Activated CD4-positive, alpha-beta T cell treated with anti-CD3 and anti-CD28 coated beads, Interleukin-2, amount 50 U/mL, for 4 hours (primary cell): ENCODE data around the gene WDR62.

ENCODE experiments used
- DNase-seq, 2 experiments: peaks; one replicate each; pipeline ENCODE4 v3.0.0-alpha.2; 2020

Gene WDR62

GRCh38 chr19:36142496-36142895, 87.8 kb downstream of the WDR62 start:
- no peak for DNase-seq

DNA sequence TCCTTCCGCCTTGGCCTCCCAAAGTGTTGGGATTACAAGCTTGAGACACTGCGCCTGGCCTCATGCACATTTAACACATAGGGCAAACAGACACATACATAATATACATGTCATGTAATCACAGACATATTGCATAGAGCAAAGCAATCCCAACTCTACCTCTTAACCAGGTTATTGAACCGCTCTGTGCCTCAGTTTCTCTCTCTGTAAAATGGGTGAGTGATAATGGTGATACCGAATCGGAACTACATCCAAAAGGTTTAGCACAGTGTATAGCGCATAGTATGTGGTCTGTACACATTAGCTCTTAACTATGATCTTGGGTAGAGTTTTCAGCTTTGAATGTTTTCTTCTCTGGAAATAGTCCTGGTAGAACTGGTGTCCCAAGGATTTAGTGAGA, 89.9 kb downstream of the WDR62 start:
- DNase-seq, result no peak

DNA sequence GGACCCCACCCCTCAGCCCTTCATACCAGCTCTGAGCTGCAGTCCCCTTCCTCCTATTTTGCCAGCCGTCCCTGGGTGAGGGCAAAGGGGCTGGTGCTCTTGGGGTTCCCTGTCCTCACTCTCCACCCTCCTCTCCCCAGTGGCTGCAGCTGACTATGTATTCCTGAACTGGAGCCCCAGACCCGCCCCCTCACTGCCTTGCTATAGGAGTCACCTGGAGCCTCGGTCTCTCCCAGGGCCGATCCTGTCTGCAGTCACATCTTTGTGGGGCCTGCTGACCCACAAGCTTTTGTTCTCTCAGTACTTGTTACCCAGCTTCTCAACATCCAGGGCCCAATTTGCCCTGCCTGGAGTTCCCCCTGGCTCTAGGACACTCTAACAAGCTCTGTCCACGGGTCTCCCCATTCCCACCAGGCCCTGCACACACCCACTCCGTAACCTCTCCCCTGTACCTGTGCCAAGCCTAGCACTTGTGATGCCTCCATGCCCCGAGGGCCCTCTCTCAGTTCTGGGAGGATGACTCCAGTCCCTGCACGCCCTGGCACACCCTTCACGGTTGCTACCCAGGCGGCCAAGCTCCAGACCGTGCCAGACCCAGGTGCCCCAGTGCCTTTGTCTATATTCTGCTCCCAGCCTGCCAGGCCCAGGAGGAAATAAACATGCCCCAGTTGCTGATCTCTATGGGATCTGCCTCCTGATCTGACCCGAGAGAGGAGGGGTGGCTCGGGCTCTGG, 95.1 kb downstream of the WDR62 start:
- DNase-seq, result no peak

GRCh38 chr19:36150586-36150985, 95.9 kb downstream of the WDR62 start:
- DNase-seq, result no peak

DNA sequence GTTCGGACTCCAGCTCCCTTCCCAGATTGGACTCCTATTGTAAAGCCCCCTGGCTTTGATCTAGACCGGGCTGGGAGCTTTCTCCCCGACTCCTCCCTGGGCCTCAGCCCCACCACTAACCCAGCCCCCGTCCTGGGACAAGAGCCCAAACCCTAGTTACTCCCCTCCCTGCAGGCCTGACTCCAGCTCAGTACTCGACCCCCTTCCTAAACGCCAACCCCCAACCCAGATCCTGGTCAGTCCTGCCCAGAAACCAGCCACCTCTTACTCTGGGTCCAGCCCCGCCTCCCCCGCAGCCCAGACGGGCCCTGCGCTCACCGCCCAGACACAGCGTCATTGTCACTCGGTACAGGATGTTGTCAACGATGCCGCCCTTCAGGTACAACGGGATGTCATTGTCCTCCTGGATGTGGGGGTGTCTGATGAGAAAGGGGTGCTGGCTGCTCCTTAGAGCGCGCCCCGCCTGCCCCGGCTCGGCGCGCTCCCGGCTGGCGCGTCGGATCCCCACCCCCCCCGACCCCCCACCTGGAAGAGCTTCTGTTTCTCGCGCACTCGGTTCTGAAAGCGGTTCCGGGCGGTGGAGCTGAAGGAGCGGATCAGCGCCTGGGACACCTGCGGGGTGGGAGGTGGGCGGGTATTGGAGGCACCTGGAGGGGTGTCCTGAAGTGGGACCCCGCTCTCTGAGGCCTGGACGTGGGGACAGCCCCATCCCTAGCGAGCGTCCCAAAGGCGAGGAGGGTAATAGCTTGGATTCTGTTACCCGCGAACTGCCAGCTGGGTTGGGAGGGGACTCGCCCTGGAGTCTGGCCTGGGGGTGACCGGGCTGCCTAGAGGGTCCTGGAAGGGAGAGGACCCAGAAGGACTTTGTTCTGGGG, 96.7 kb downstream of the WDR62 start:
- DNase-seq, result no peak

DNA sequence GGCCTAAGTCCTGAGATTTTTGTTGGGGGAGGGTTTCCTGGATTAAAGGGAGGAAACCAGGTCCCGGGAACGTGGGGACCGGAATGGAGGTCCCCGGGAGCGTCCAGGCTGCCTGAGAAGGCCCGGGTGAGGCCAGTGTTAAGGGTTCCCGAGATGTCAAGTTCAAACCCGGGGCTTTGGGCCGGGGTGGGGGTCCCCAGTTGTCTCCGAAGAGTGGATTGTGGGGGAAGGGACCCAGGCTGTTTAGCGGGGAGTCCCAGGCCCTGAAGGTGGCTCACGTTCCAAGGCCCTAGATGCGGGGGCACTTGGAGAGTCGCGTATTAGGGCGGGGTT, 97.3 kb downstream of the WDR62 start:
- no peak for DNase-seq

- DNase-seq, result no peak
Measured at GRCh38 chr19:36152352-36153091, 97.8 kb downstream of the WDR62 start, which contains the start of gene COX7A1. COX7A1 (minus strand) TSS chr19:36152447; CDS start chr19:36152407, 40 bp downstream.

DNA sequence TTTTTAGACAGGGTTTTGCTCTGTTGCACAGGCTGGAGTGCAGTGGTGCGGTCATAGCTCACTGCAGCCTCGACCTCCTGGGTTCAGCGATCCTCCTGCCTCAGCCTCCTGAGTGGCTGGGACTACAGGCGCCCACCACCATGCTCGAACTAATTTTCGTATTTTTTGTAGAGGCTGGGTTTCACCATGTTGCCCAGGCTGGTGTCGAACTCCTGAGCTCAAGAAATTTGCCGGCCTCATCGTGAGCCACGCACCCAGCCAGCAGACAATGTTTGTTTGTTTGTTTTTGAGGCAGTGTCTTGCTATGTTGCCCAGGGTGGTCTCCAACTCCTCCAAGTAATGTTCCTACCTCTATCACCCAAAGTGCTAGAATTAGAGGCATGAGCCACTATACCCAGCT, 98.4 kb downstream of the WDR62 start:
- no peak for DNase-seq
